PC-9 (cell line): Measurements from ENCODE around the gene CACNA1H. TPM values are rescaled to one million over a fixed set of nuclear protein-coding genes. Genes with fewer than 3 reads are reported as not detected.
"Not testable (repeated sequence)": the region's sequence is repeated elsewhere in the genome, so short reads cannot be mapped to it uniquely, and the experiment has no call there.

Experiments used
- BruUV-seq: library from RNA; stranded (reverse); fragments of 400-500 nt; replicated peaks from 2 replicates; lab custom pipeline; 2021; lab: Mats Ljungman, UMichigan
- CTCF ChIA-PET: fragments of 300-600 bp; sonication (Branson Sonifier 250); formaldehyde crosslinking; loops from one replicate; lab custom pipeline; 2022; ENCODE audit warnings: antibody characterized with exemption; lab: Charles Lee
- POLR2A ChIA-PET: fragments of 300-600 bp; sonication (Branson Sonifier 250); formaldehyde crosslinking; loops from one replicate; lab custom pipeline; 2022; ENCODE audit warnings: antibody characterized with exemption; ENCODE audit not compliant: unreplicated experiment; lab: Charles Lee
- DNase-seq, 2 experiments: peaks; one replicate each; pipeline versions ENCODE4 v3.0.0 to v3.0.0-alpha.2; 2015 to 2022; ENCODE audit warnings: mixed read lengths in 1 of 2
- H2AFZ ChIP-seq: fragments of 200-600 bp; sonication (generic); 2 replicates; pipeline ENCODE4 v1.8.1; 2017; ENCODE audit warnings: antibody characterized with exemption
- H3F3A ChIP-seq: fragments of 200-600 bp; sonication (generic); 2 replicates; pipeline ENCODE4 v1.8.1; 2017; ENCODE audit warnings: antibody characterized with exemption, mild to moderate bottlenecking, low read depth; ENCODE audit not compliant: insufficient read depth
- H3K27ac ChIP-seq: fragments of 200-600 bp; sonication (generic); 2 replicates; pipeline ENCODE4 v1.6.1; 2016; ENCODE audit warnings: mixed run types
- H3K27me3 ChIP-seq: fragments of 200-600 bp; sonication (generic); 2 replicates; pipeline ENCODE4 v1.6.1; 2016; ENCODE audit warnings: low read depth, mixed run types; ENCODE audit not compliant: insufficient read depth
- H3K36me3 ChIP-seq: fragments of 200-600 bp; sonication (generic); 2 replicates; pipeline ENCODE4 v1.6.1; 2016; ENCODE audit warnings: low read depth, mixed run types
- H3K4me1 ChIP-seq: fragments of 200-600 bp; sonication (generic); replicated peaks from 2 replicates; pipeline ENCODE4 v1.6.1; 2016; ENCODE audit warnings: mixed run types; ENCODE audit not compliant: insufficient read depth
- H3K4me2 ChIP-seq: fragments of 200-600 bp; sonication (generic); 2 replicates; pipeline ENCODE4 v1.6.1; 2017; ENCODE audit warnings: mixed run types
- H3K4me3 ChIP-seq: fragments of 200-600 bp; sonication (generic); 2 replicates; pipeline ENCODE4 v1.6.1; 2016; ENCODE audit warnings: mixed run types
- H3K79me2 ChIP-seq: fragments of 200-600 bp; sonication (generic); 2 replicates; pipeline ENCODE4 v1.6.1; 2017; ENCODE audit warnings: low read depth, mixed run types
- H3K9me2 ChIP-seq: fragments of 200-600 bp; sonication (generic); 2 replicates; pipeline ENCODE4 v1.8.1; 2017; ENCODE audit warnings: mild to moderate bottlenecking; ENCODE audit not compliant: insufficient read depth
- H3K9me3 ChIP-seq: fragments of 200-600 bp; sonication (generic); 2 replicates; pipeline ENCODE4 v1.8.1; 2016; ENCODE audit warnings: low read depth; ENCODE audit not compliant: insufficient read depth
- H4K20me1 ChIP-seq: fragments of 200-600 bp; sonication (generic); 2 replicates; pipeline ENCODE4 v1.8.1; 2017; ENCODE audit not compliant: insufficient read depth
- EZH2 ChIP-seq: fragments of 200-600 bp; sonication (generic); IDR thresholded peaks from 2 replicates; pipeline ENCODE4 v1.8.0; 2017; ENCODE audit warnings: antibody characterized with exemption, low read depth
- intact Hi-C: fragments of 100-400 bp; cut with micrococcal nuclease; formaldehyde crosslinking; loops from one replicate; pipeline ENCODE4 v1.10.0; 2022; ENCODE audit not compliant: unreplicated experiment
- total RNA-seq: library from RNA; stranded (reverse); gene quantifications from 2 replicates; pipeline ENCODE4 v1.2.3, GENCODE V29; 2021
- TF ChIP-seq, protein P1 (sequence below): fragments of 200-600 bp; sonication (generic); conservative IDR thresholded peaks from 2 replicates; pipeline ENCODE4 v1.6.1; 2017; ENCODE audit warnings: mixed run types, antibody characterized with exemption, mild to moderate bottlenecking, moderate library complexity

The CACNA1H gene
- total RNA-seq, 1 experiment from 2014 or later: not detected

GRCh38 chr16:1237990-1238389, 85.1 kb downstream of the CACNA1H start:
- Histone ChIP-seq H4K20me1 (no peaks in the 10 kb centered on the region), H3K36me3 (no peaks in the 10 kb centered on the region), H3K4me3 (no peak overlapping the region), H2AFZ (no peak overlapping the region), H3K9me3 (no peaks in the 10 kb centered on the region), H3K9me2 (no peaks in the 10 kb centered on the region), H3K4me2 (no peak overlapping the region), H3K79me2 (no peaks in the 10 kb centered on the region), H3K4me1 (no peaks in the 10 kb centered on the region), H3K27ac (no peak overlapping the region), H3K27me3 (no peaks in the 10 kb centered on the region), H3F3A (no peaks in the 10 kb centered on the region)
- no TSS peak for BruUV-seq
- ChIA-PET CTCF (no interaction called here), POLR2A (no interaction called here)
- no peak for TF ChIP-seq EZH2
- TF ChIP-seq, protein P1, sequence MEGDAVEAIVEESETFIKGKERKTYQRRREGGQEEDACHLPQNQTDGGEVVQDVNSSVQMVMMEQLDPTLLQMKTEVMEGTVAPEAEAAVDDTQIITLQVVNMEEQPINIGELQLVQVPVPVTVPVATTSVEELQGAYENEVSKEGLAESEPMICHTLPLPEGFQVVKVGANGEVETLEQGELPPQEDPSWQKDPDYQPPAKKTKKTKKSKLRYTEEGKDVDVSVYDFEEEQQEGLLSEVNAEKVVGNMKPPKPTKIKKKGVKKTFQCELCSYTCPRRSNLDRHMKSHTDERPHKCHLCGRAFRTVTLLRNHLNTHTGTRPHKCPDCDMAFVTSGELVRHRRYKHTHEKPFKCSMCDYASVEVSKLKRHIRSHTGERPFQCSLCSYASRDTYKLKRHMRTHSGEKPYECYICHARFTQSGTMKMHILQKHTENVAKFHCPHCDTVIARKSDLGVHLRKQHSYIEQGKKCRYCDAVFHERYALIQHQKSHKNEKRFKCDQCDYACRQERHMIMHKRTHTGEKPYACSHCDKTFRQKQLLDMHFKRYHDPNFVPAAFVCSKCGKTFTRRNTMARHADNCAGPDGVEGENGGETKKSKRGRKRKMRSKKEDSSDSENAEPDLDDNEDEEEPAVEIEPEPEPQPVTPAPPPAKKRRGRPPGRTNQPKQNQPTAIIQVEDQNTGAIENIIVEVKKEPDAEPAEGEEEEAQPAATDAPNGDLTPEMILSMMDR: no peak
- intact Hi-C loops: no loop called here
- DNase-seq: no peak

DNA sequence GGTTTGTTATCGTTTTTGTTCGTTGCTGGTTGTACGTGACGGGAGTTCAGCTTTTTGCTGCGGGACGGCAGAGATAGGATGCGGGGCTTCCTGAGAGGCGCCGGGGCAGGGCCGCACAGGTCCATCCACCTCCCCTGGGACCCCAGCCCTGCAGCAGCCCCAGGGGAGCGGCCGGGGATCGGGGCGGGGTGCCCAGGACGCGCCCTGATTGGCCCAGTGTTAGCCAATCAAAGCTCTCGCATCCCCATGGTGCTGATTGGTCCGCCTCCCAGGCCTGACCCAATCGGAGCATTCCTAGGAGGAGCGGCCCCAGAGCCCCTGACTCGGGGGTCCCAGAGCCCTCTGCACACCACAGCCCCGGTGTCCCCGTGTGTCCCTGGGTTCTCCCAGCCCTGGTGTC, 86.0 kb downstream of the CACNA1H start:
- H3K9me2 ChIP-seq, CTCF ChIA-PET, BruUV-seq, H3K4me1 ChIP-seq, intact Hi-C loops, H3K4me2 ChIP-seq, H3K36me3 ChIP-seq, H3K79me2 ChIP-seq, H2AFZ ChIP-seq, DNase-seq, H3K4me3 ChIP-seq, H3K27me3 ChIP-seq, H3F3A ChIP-seq, H4K20me1 ChIP-seq, H3K9me3 ChIP-seq, H3K27ac ChIP-seq: not testable (repeated sequence)
- POLR2A ChIA-PET: interaction anchor here (0.5 kb wide), 1 partner anchor 146 kb away, joined by 5 read pairs; no protein-coding TSS in a partner anchor

DNA sequence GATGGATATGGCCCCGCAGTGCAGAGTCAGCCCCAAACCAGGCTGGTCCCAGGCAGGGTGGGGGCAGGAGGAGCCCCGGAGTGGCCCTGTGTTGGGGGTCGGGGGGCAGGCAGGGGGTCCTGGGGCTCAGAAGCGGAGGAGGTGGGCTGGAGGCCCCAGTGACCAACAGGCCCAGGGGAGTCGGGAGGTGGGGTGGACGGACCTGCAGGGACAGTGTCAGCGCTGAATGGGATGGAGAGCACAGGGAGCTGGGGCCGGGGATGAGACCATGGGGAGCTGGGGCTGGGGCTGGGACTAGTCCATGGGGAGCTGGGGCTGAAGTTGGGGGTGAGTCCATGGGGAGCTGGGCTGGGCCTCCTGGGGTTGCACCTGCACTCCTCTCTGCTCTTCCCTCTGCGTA, 86.7 kb downstream of the CACNA1H start:
- intact Hi-C loops, CTCF ChIA-PET, H3K36me3 ChIP-seq, H4K20me1 ChIP-seq, H2AFZ ChIP-seq, BruUV-seq, DNase-seq, H3K79me2 ChIP-seq, H3K27ac ChIP-seq, H3K4me2 ChIP-seq, H3K9me3 ChIP-seq, H3K27me3 ChIP-seq, H3K4me3 ChIP-seq, H3K9me2 ChIP-seq, H3K4me1 ChIP-seq, H3F3A ChIP-seq, POLR2A ChIA-PET: not testable (repeated sequence)

DNA sequence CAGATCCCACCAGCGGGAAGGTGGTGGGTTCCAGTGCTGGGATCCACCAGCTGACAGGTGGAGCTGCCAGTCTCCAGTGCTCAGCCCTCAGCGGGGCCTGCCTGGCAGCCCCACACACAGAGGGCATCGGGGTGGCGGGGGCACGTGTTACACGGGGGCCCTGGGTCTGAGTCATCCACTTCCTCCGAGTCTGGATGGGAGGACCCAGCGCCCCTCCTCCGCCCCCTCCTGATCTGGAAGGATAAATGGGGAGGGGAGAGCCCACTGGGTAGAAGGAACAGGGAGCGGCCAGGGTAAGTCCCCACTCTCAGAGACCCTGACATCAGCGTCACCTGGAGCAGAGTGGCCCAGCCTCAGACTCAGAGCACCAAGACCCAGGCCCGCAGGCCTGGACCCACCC, 87.5 kb downstream of the CACNA1H start, which contains the start of gene TPSAB1:
TSS of gene TPSAB1 (plus strand) at position 270 of the 400 bp plus-strand sequence. CDS start 234 bp downstream, outside the sequence.
- BruUV-seq, H4K20me1 ChIP-seq, H3F3A ChIP-seq, H3K4me1 ChIP-seq, H3K79me2 ChIP-seq, H3K27ac ChIP-seq, H3K4me3 ChIP-seq, H3K4me2 ChIP-seq, H3K9me2 ChIP-seq, H3K27me3 ChIP-seq, DNase-seq, POLR2A ChIA-PET, H2AFZ ChIP-seq, intact Hi-C loops, H3K36me3 ChIP-seq, CTCF ChIA-PET, H3K9me3 ChIP-seq: not testable (repeated sequence)

DNA sequence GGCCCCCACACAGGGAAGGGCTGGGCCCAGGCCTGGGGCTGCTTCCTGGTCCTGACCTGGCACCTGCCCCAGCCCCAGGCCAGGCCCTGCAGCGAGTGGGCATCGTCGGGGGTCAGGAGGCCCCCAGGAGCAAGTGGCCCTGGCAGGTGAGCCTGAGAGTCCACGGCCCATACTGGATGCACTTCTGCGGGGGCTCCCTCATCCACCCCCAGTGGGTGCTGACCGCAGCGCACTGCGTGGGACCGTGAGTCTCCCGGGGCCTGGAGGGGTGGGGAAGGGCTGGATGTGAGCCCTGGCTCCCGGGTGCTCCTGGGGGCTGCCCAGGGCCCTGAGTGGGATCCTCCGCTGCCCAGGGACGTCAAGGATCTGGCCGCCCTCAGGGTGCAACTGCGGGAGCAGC, 88.2 kb downstream of the CACNA1H start:
- H3K9me2 ChIP-seq, H3K79me2 ChIP-seq, DNase-seq, H3K27me3 ChIP-seq, H3K9me3 ChIP-seq, POLR2A ChIA-PET, H2AFZ ChIP-seq, H3K4me2 ChIP-seq, CTCF ChIA-PET, H3K27ac ChIP-seq, H4K20me1 ChIP-seq, H3F3A ChIP-seq, intact Hi-C loops, BruUV-seq, H3K36me3 ChIP-seq, H3K4me1 ChIP-seq, H3K4me3 ChIP-seq: not testable (repeated sequence)

DNA sequence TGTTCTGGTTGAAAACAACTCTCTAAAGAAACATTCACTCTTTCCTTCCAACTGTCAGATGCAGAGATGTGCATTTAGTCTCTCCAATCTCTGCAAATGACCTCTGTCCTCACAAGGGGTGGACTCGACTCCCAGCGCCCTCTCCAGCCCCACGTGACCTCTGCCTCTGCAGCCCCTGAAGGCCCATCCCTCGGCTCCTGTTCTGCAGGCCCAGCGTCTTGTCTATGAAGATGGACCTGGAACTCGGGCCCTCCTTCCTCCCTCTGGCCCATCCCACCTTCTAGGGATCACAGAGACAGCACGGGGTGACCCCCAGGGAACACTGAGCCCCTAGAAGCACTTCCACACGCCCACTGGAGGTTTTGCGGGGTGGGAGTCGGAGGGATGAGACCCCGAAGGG, 90.5 kb downstream of the CACNA1H start:
- POLR2A ChIA-PET: interaction anchor here (0.7 kb wide), 1 partner anchor 218 kb away, joined by 3 read pairs; no protein-coding TSS in a partner anchor

More for the DNA sequence above, 90.5 kb downstream of the CACNA1H start:
- H3K27ac ChIP-seq, H3K9me2 ChIP-seq, H3K36me3 ChIP-seq, intact Hi-C loops, H4K20me1 ChIP-seq, H3K4me3 ChIP-seq, H3K79me2 ChIP-seq, H3K9me3 ChIP-seq, CTCF ChIA-PET, H3K27me3 ChIP-seq, H2AFZ ChIP-seq, H3K4me2 ChIP-seq, BruUV-seq, H3F3A ChIP-seq, DNase-seq, H3K4me1 ChIP-seq: not testable (repeated sequence)
